Measurements from ENCODE around the gene NDUFB3.
A peak's percentile ranks its signal among the peaks of the same experiment; 100 is the strongest.
"Not testable (repeated sequence)": the region's sequence is repeated elsewhere in the genome, so short reads cannot be mapped to it uniquely, and the experiment has no call there.

Gene NDUFB3

DNA sequence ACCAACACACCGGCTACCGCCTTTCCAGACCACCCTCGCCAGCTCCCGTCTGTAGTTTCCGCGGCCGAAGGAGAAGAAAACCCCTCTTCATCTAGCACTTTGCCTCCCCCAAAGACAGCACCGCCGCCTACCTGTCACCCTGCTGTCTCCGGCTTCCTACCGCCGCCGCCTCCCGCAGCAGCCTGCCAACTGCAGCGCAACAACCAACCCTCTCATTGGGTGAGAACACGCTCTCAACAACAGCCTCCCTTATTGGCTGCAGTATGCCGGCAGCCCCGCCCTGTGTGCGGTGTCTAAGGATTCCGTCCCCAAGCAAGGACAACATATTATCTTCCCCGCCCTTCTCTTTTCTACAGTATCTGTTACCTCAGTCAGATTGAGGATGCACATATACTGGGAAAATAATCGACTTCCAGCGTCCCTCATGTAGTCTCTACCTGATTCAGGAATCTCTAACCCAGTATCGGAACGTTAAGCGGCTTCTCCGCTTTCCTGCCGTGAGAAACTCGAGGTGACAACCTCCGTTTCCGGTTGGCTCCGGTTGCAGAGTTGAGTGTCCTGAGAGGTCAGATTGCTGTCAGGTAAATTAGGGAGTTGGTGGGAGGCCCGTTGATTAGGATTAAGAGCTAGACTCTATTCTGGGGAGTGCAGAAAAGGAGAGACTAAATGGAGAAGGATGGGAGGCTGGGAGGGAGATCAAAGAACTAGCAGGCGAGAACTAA lies at the start of gene NDUFB3, which contains the start of gene HYCC2:
Gene NDUFB3 (plus strand): TSS at position 523 of the 722 bp plus-strand sequence. CDS start 6,882 bp downstream, outside the sequence.
Gene HYCC2 (minus strand): TSS at position 193 of the 722 bp plus-strand sequence. CDS start 47,662 bp downstream, outside the sequence.
- peak; percentile 91 to 93 for DNase-seq

DNA sequence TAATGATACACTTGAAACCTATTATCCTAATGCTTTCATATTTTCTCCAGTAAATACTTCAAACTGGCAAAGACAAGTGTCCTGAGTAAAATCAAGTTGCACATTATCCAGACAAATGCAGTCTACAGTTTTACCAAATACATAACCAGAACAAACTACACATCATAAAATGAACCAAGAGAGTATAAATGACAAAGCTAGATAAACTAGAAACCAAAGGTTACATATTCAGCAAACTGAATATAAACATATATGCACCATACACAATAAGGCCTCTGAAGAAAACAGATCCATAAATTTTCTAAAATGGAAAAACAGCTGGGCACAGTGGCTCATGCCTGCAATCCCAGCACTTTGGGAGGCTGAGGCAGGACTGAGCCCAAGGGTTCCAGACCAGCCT lies 47.3 kb upstream of the NDUFB3 start:
- no peak for DNase-seq

GRCh38 chr2:201034355-201034754 lies 37.4 kb upstream of the NDUFB3 start:
- not testable (repeated sequence) for DNase-seq

- DNase-seq = not testable (repeated sequence)
Observed at GRCh38 chr2:201038361-201038760, 33.4 kb upstream of the NDUFB3 start.

- no peak for DNase-seq
Observed at GRCh38 chr2:201038855-201039254, 32.9 kb upstream of the NDUFB3 start.

GRCh38 chr2:201040867-201041628 lies 30.8 kb upstream of the NDUFB3 start:
- DNase-seq = no peak

DNA sequence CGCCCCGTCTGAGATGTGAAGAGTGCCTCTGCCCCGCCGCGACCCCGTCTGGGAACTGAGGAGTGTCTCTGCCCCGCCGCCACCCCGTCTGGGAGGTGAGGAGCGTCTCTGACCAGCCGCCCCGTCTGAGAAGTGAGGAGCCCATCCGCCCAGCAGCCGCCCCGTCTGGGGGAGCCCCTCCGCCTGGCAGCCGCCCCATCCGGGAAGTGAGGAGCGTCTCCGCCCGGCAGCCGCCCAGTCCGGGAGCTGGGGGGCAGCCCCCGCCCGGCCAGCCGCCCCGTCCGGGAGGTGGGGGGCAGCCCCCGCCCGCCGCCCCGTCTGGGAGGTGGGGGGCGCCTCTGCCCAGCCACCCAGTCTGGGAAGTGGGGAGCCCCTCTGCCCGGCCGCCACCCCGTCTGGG lies 29.4 kb upstream of the NDUFB3 start:
- DNase-seq = not testable (repeated sequence)

DNA sequence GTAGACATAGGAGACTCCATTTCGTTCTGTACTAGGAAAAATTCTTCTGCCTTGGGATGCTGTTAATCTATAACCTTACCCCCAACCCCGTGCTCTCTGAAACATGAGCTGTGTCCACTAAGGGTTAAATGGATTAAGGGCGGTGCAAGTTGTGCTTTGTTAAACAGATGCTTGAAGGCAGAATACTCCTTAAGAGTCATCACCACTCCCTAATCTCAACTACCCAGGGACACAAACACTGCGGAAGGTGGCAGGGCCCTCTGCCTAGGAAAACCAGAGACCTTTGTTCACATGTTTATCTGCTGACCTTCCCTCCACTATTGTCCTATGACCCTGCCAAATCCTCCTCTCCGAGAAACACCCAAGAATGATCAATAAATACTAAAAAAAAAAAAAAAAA lies 28.8 kb upstream of the NDUFB3 start:
- not testable (repeated sequence) for DNase-seq

DNA sequence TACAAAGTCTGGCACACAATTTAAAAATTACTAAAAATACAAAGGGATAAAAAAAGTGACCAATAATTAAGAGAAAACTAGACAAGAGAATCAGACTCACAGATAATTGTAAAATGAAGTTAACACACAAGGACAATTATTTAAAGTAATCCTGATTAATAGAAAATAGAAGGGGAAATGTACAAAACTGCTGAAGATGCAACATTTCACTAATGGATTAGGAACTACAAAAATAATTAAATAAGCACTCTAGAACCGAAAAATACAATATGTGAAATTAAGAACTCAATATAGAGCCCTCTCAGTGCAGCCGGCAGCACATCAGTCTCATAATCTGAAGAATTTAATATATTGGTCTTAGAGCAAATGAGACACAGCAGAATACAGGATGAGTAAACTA lies 24.9 kb upstream of the NDUFB3 start:
- no peak for DNase-seq

GRCh38 chr2:201049455-201049854 lies 22.3 kb upstream of the NDUFB3 start:
- no peak for DNase-seq

DNA sequence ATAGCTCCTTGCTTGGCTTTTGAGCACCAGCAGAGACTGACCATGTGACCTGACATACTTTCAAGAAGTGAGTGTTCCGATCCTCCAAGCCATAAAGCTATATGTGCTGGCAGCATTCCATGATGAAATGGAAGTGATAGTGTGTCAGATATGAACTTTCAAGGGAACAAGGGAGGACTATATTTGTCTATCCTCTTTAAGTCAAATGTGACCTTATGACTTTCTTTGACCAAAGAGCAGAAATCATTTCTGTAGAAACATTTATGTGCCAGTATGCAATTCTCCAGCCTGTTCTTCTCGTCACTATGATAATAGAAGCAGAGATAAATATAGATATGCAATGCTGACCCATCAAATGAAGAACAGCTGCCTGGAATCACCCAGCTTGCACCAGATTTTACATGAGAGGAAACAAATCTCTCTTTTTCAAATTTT lies 14.7 kb upstream of the NDUFB3 start:
- DNase-seq = no peak

DNA sequence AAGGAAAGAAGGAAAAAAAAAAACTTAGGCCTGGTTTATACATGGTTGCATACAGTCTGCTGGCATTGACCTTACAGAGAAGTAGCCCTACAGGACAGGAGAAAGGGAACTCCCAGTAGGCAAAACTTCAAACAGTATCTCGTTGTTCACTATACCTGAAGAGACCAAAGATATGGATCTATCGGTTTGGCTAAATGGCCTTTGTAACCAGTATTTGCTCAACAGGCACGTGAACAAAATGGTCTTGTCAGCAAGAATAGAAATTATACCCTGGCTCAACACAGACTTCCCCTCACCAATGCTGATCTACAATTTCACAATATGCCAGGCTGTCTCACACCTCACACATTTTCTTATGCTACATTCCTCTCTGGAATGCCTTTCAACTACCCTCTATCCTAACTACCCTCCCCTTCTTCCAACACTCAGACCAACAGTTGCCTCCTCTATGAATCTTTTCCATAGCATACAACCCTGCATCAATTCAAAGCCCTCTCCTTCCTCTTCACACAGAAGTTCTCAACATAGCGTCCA lies 14.0 kb upstream of the NDUFB3 start:
- no peak for DNase-seq

DNA sequence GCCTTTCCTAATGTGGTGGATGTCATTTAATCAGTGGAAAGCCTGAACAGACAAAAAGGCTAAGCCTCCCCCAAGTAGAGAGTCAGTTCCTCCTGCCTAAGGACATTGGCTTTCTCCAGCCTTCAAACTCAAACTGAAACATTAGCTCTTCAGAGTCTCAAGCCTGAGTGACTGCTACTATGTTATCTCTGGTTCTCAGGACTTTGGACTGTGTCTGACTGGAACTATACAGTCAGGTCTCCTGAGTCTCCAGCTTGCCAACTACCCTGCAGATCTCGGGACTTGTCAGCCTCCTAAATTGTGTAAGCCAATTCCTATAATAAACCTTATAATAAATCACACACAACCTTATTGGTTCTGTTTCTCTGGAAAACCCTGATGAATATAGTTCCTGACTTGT lies 12.9 kb upstream of the NDUFB3 start:
- no peak for DNase-seq

DNA sequence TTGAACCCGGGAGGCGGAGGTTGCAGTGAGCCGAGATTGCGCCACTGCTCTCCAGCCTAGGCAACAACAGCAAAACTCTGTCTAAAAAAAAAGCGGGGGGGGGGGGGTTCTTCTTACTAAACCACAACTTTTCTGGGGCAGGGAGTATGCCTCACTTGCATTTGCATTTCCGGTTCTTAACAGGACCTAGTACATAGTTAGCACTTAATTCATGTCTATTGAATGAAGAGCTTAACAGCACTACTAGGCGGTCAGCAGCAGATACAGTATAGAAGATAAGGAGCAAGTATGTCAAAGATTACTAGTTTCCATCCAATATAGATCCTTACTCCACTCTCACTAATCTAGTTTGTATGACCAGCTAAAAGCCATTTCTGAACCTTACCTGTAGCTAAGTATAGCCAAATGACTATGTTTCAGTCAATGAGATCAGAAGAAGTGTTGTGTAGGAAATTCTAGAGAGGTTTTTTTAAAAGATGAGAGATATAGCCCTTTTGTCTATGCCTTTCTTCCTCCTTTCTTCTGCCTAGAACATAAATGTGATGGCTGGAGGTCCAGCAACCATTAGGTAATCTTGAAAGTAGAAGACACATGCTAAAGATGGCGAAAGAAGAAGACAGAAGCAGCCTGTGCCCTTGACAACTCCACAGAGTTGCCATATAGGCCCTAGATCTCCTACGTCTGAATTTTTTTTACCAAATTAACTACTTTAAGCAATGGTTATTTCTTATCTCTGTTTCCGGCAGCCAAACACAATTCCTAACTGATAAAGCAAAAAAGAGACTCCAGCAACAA lies 11.6 kb upstream of the NDUFB3 start:
- DNase-seq = no peak

DNA sequence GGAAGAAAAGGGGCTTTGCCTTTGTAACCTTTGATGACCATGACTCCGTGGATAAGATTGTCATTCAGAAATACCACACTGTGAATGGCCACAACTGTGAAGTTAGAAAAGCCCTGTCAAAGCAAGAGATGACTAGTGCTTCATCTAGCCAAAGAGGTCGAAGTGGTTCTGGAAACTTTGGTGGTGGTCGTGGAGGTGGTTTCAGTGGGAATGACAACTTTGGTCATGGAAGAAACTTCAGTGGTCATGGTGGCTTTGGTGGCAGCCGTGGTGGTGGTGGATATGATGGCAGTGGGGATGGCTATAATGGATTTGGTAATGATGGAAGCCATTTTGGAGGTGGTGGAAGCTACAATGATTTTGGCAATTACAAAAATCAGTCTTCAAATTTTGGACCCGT lies 8.3 kb upstream of the NDUFB3 start:
- DNase-seq = peak; percentile 86 to 88

- DNase-seq = no peak
Observed at GRCh38 chr2:201064797-201065329, 6.9 kb upstream of the NDUFB3 start.

GRCh38 chr2:201070948-201071478 lies 788 bp upstream of the NDUFB3 start:
- DNase-seq = no peak

DNA sequence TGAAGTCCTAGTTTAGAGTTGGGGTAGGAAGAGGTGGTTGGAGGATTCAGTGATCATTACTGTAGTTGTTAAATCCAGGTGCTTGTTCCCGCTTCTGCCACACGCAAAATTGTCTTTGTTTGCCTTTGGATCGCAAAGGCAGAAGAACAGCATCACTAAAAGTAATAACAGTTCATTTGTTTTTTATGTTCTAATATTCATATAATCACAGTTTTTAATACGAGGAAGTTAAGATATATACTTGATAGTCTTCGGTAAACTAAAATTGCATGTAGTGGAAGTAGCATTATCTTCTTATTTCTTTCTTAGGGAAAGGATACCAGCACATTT lies 365 bp downstream of the NDUFB3 start:
- DNase-seq = no peak

GRCh38 chr2:201073071-201073470 lies 1.3 kb downstream of the NDUFB3 start:
- no peak for DNase-seq

- no peak for DNase-seq
Observed at GRCh38 chr2:201074996-201075395, 3.2 kb downstream of the NDUFB3 start.

DNA sequence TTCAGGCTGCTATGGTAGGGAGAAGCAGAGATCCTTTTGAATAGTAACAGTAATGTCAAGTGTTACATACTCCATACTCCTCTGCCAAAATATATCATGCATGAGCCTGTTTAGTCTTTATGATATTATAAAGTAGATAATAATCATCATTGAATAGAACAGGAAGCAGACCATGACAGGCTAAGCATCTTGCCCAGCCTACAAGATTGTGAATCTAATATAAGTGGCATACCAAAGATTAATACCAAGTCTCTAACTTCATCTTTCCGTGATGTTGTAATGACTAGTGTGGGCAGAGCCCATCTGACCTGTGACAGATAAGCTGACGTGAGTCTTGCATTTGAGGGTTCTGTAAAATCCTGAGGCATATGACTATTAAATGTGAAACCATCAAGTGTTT lies 13.1 kb downstream of the NDUFB3 start:
- DNase-seq = no peak

DNA sequence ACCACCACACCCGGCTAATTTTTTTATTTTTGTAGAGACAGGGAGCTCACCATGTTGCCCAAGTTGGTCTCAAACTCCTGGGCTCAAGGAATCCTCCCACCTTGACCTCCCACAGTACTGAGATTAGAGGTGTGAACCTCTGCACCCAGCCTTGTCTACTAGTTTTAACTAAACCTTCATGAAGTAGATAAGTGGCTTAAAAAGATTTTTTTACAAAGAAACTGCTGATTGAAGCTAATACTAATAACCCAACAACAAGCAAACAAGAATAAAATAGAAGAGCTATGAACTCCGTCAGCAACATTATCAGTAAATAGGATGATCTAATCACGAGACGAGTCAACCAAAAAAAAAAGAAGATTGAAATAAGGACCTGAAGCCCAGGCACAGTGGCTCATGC lies 18.8 kb downstream of the NDUFB3 start:
- no peak for DNase-seq

DNA sequence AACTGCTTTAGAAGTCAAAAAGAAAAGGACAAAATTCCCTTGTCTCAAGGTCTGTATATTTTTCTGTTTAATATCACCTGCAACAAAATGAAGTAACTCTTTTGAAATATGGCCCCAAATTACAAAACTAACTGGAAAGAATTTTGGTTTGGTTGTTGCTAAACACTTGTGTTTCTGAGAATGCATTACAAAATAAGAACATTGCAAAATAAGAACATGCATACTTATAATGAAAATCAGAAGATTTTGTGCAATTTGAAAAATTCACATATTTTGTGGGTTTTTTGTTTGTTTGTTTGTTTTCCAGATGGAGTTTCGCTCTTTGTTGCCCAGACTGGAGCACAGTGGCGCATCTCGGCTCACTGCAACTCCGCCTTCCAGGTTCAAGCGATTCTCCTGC lies 21.8 kb downstream of the NDUFB3 start:
- no peak for DNase-seq

All from activated T-cell treated with anti-CD3 and anti-CD28 coated beads, Interleukin-2, amount 50 U/mL, for 48 hours (primary cell).